GM10248 (cell line): ENCODE results near the gene THSD7A.

Experiments
- CTCF ChIA-PET: fragments of 300-600 bp; sonication (Branson Sonifier 250); formaldehyde crosslinking; extraction: SDS; loops from one replicate; lab custom pipeline; 2021; ENCODE audit warnings: antibody characterized with exemption; lab: Yijun Ruan, JAX
- POLR2A ChIA-PET: fragments of 350-650 bp; sonication (Branson Sonifier 250); formaldehyde crosslinking; extraction: SDS; loops from one replicate; lab custom pipeline; 2020; ENCODE audit warnings: antibody characterized with exemption; lab: Yijun Ruan, JAX
- DNase-seq: peaks from one replicate; pipeline ENCODE4 v3.0.0; 2012; ENCODE audit errors: extremely low spot score
- TF ChIP-seq, protein P1 (sequence below): IDR thresholded peaks from 2 replicates; pipeline ENCODE4 v1.5.1; 2012; ENCODE audit warnings: mild to moderate bottlenecking, low read depth; ENCODE audit errors: extremely low read depth, missing control alignments, control extremely low read depth

THSD7A gene

GRCh38 chr7:11743016-11743415 is 89.0 kb downstream of the THSD7A start:
- ChIA-PET POLR2A (no interaction called here), CTCF (interaction anchor here (1.3 kb wide), 1 partner anchor 10 kb away, joined by 4 read pairs; no protein-coding TSS in a partner anchor)
- DNase-seq: no peak
- TF ChIP-seq, protein P1, sequence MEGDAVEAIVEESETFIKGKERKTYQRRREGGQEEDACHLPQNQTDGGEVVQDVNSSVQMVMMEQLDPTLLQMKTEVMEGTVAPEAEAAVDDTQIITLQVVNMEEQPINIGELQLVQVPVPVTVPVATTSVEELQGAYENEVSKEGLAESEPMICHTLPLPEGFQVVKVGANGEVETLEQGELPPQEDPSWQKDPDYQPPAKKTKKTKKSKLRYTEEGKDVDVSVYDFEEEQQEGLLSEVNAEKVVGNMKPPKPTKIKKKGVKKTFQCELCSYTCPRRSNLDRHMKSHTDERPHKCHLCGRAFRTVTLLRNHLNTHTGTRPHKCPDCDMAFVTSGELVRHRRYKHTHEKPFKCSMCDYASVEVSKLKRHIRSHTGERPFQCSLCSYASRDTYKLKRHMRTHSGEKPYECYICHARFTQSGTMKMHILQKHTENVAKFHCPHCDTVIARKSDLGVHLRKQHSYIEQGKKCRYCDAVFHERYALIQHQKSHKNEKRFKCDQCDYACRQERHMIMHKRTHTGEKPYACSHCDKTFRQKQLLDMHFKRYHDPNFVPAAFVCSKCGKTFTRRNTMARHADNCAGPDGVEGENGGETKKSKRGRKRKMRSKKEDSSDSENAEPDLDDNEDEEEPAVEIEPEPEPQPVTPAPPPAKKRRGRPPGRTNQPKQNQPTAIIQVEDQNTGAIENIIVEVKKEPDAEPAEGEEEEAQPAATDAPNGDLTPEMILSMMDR: no peak

DNA sequence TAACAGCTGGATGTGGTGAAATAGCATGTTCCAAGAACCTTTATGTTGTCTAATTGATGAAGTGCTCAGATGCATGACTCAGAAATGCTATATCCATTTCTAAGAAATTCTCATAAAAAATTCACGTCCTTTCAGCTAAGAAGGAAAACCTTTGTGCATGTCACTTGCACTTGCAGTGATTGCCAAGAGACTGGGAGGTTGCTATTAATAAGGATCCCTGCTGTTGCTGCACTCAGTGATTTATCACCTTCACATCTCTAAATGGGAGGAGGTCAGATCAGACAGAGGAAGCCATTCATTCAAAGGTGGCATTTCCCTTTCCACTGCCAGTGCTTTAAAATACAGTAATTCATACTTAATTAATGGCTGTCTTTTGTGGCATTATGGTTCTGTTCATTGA is 89.5 kb downstream of the THSD7A start:
- POLR2A ChIA-PET: no interaction called here
- TF ChIP-seq, protein P1: no peak
- DNase-seq: no peak
- CTCF ChIA-PET: interaction anchor here (1.3 kb wide), 1 partner anchor 9 kb away, joined by 4 read pairs; no protein-coding TSS in a partner anchor

- TF ChIP-seq, protein P1: no peak
- ChIA-PET POLR2A (no interaction called here), CTCF (no interaction called here)
- DNase-seq: no peak
These were observed 94.3 kb downstream of the THSD7A start for GRCh38 chr7:11737723-11738122.

GRCh38 chr7:11732207-11732606 is 99.8 kb downstream of the THSD7A start:
- DNase-seq: no peak
- ChIA-PET POLR2A (no interaction called here), CTCF (no interaction called here)
- TF ChIP-seq, protein P1: no peak

GRCh38 chr7:11730725-11731124 is 101.3 kb downstream of the THSD7A start:
- TF ChIP-seq, protein P1: no peak
- no peak for DNase-seq
- ChIA-PET CTCF (no interaction called here), POLR2A (no interaction called here)

- POLR2A ChIA-PET: no interaction called here
- no peak for DNase-seq
- TF ChIP-seq, protein P1: no peak
- CTCF ChIA-PET: no interaction called here
These were observed 104.1 kb downstream of the THSD7A start for GRCh38 chr7:11727864-11728263.

DNA sequence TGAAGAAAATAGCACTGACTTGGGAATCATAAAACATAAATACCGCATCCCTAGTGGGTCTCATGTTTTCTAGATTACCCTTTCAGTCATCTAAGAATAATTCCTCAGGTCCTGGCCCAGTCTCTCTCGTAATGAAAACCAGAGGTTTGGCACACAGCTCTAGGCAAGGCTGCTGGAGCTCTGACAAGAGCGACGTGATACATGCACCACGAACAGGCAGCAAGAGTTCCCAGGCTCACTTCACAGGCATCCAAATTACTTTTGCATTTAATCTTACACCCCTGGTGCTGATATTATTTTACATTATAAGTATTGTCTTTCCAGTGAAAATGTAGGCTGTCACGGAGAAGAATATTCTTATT is 105.2 kb downstream of the THSD7A start:
- TF ChIP-seq, protein P1: no peak
- ChIA-PET POLR2A (no interaction called here), CTCF (no interaction called here)
- DNase-seq: no peak
